Choroid plexus epithelial cell (primary cell): ENCODE data around the gene PI4KB.

Experiments
- DNase-seq: peaks from one replicate; pipeline ENCODE4 v3.0.0-alpha.2; 2010; ENCODE audit warnings: low read depth
- H3K4me3 ChIP-seq: 2 replicates; pipeline ENCODE4 v1.5.1; 2011; ENCODE audit warnings: low read depth, mild to moderate bottlenecking, control low read depth, low read length, moderate library complexity
- CTCF ChIP-seq: conservative IDR thresholded peaks from 2 replicates; pipeline ENCODE4 v1.5.1; 2011; ENCODE audit warnings: low read depth, mild to moderate bottlenecking, control low read depth, inconsistent platforms, low read length, moderate library complexity

The PI4KB gene

GRCh38 chr1:151344291-151344690, 17.1 kb upstream of the PI4KB start:
- H3K4me3 ChIP-seq: no peak overlapping the region
- no peak for TF ChIP-seq CTCF
- no peak for DNase-seq

- TF ChIP-seq CTCF: no peak
- no peak for DNase-seq
- H3K4me3 ChIP-seq: no peak overlapping the region
Observed at GRCh38 chr1:151343587-151343986, 16.4 kb upstream of the PI4KB start.

GRCh38 chr1:151342569-151342968, 15.4 kb upstream of the PI4KB start:
- TF ChIP-seq CTCF: no peak
- no peak overlapping the region for H3K4me3 ChIP-seq
- no peak for DNase-seq

DNA sequence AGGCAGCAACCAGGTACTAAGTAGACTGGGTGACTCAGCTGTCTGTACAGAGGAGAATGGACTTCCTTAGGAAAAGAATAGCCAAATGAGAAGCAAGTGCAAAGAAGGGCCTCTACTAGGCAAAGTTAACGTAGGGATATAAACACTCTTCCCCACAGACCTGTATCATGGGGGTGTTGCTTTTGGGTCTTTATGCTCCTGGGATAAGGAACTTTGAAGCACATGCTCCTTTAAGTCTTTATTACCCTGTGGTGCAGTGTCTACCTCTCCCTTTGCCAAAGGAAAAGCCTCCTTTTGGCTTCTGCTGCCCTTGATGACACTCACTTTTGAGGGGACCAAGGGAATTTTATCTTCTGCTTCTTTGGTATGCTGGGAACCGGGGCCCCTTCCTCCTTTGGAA, 14.8 kb upstream of the PI4KB start:
- no peak for DNase-seq
- no peak for TF ChIP-seq CTCF

DNA sequence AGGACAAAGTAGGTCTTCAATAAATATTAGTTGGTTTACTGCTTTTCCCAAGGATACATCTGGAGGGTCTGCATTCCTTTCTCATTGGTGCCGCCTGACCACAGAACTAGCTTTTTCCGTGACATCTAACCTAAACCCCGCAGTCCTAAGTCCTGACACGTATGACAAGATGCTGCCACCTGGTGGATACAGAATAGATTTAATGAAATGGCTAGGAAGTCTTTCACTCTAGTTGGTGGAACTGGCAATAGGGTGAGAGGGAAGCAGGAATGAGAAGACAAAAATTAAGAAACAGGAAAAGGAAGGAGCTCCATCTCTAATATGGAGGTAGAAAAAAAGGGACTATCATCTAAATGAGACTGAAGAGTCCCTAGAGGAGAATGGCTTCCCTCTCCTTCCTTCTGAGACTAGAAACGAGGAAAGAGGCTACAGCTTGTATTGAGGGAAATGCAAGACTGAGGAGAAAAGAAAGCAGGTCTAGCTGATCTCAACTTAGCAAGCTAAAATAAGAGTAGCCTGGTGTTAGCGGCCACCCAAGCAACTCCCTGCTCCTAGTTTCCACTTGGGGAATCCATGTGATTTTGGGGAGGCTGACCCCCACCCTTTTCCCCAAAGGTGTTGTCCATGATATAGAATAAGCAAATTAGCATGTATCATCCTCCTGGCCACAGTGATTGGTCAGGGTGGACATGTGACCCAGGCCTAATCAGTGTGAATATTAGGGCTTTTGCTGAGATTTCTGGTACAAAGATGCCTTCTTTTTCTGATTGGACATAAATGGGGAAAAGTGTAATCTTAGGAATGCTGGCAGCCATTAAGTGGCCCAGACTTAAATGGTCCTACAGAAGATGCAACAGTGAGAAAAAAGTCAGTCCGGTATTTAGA, 13.9 kb upstream of the PI4KB start:
- TF ChIP-seq CTCF: peak; percentile 72
- DNase-seq: peak; percentile 93

More for the DNA sequence above, 14.8 kb upstream of the PI4KB start:
- no peak overlapping the region for H3K4me3 ChIP-seq

DNA sequence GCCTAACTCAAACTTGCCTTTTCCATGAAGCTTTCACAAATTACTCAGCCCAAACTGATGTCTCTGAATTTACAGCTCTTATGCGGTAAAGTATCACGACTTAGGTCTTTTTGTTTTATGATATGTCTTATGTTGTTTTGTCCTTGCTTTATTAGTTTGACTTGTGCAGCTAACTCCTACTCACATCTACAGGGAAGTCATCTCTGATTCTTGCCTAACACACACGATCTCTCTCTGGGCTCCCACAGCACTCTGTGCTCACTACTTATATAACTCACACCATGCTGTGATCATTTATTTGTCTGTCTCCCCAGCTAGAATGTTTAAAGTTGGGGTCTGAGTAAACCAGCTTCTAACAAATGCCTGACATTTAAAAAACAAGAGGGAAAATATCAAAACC, 9.3 kb upstream of the PI4KB start:
- TF ChIP-seq CTCF: no peak
- DNase-seq: peak; percentile 16
- no peak overlapping the region for H3K4me3 ChIP-seq

More for the DNA sequence above, 13.9 kb upstream of the PI4KB start:
- H3K4me3 ChIP-seq: no peak overlapping the region

DNA sequence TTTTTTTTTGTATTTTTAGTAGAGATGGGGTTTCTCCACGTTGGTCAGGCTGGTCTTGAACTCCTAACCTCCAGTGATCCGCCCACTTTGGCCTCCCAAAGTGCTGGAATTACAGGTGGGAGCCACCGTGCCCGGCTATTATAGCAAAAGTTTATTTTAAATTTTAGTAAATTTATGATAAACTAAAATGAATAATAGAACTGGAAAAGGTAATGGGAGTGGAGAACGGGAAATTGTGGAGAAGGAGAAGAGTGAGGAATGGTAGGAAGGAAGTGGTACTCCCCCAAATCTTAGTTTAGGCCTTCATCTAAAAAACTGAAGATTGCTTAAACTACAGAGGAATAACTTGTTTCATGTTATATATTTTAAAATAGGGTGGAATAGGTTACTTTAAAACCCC, 7.6 kb upstream of the PI4KB start:
- TF ChIP-seq CTCF: no peak
- DNase-seq: no peak

More for the DNA sequence above, 7.6 kb upstream of the PI4KB start:
- H3K4me3 ChIP-seq: no peak overlapping the region
